SK-N-SH (cell line): ENCODE results near the gene XIRP2. TPM values are rescaled to one million over a fixed set of nuclear protein-coding genes. Genes with fewer than 3 reads are reported as not detected.

Experiments used
- CTCF ChIA-PET: fragments of 300-600, 350-600 bp; formaldehyde crosslinking; extraction: SDS; loops from one replicate; lab custom pipeline; 2021; lab: Yijun Ruan, JAX
- POLR2A ChIA-PET: fragments of 350-600 bp; sonication (Branson Sonifier 250); formaldehyde crosslinking; extraction: SDS; loops from one replicate; lab custom pipeline; 2020; ENCODE audit warnings: antibody characterized with exemption, inconsistent platforms; lab: Yijun Ruan, JAX
- DNase-seq: peaks from one replicate; pipeline ENCODE4 v3.0.0; 2012
- H2AFZ ChIP-seq: fragments of 200-600 bp; sonication (generic); 2 replicates; pipeline ENCODE4 v1.8.1; 2016; ENCODE audit warnings: antibody characterized with exemption, mild to moderate bottlenecking, low read depth
- H3F3A ChIP-seq: fragments of 200-600 bp; sonication (generic); replicated peaks from 2 replicates; pipeline ENCODE3; 2016; ENCODE audit warnings: antibody characterized with exemption, mild to moderate bottlenecking; ENCODE audit not compliant: insufficient read depth
- H3K27ac ChIP-seq, 2 experiments: fragments of 200-500 bp in 1 of 2; fragments of 200-600 bp in 1 of 2; sonication (Bioruptor generic) in 1 of 2; sonication (generic), shearing (Covaris generic) in 1 of 2; 2 replicates each; pipeline versions ENCODE4 v1.5.1 to v1.6.1; 2014 to 2016; ENCODE audit warnings: low read depth in 2 of 2, inconsistent platforms in 1 of 2, low read length in 1 of 2, mild to moderate bottlenecking in 1 of 2, mixed read lengths in 1 of 2
- H3K27me3 ChIP-seq: fragments of 200-600 bp; sonication (generic), shearing (Covaris generic); 2 replicates; pipeline ENCODE4 v1.6.1; 2016; ENCODE audit warnings: mixed run types; ENCODE audit not compliant: insufficient read depth
- H3K36me3 ChIP-seq, 2 experiments: fragments of 200-500 bp in 1 of 2; fragments of 200-600 bp in 1 of 2; sonication (Bioruptor generic) in 1 of 2; sonication (generic) in 1 of 2; replicated peaks in 1 of 2; 2 replicates each; pipeline versions ENCODE3 to v1.5.1; 2014 to 2016; ENCODE audit warnings: low read length in 1 of 2, mild to moderate bottlenecking in 1 of 2; ENCODE audit not compliant: insufficient read depth in 2 of 2, control insufficient read depth in 1 of 2
- H3K4me1 ChIP-seq, 2 experiments: fragments of 200-500 bp in 1 of 2; fragments of 200-600 bp in 1 of 2; sonication (Bioruptor generic) in 1 of 2; sonication (generic), shearing (Covaris generic) in 1 of 2; 2 replicates each; pipeline versions ENCODE4 v1.5.1 to v1.6.1; 2014 to 2016; ENCODE audit warnings: low read depth in 1 of 2, low read length in 1 of 2, mixed run types in 1 of 2; ENCODE audit not compliant: insufficient read depth in 2 of 2, control insufficient read depth in 1 of 2
- H3K4me2 ChIP-seq: fragments of 200-600 bp; sonication (generic), shearing (Covaris generic); 2 replicates; pipeline ENCODE4 v1.6.1; 2017; ENCODE audit warnings: mixed run types
- H3K4me3 ChIP-seq, 2 experiments: fragments of 200-500 bp in 1 of 2; fragments of 200-600 bp in 1 of 2; sonication (Bioruptor generic) in 1 of 2; sonication (generic), shearing (Covaris generic) in 1 of 2; 2 replicates each; pipeline versions ENCODE4 v1.5.1 to v1.8.1; 2014 to 2016; ENCODE audit warnings: low read depth in 2 of 2, inconsistent platforms in 1 of 2, low read length in 1 of 2, mild to moderate bottlenecking in 1 of 2, mixed read lengths in 1 of 2, moderate library complexity in 1 of 2
- H3K79me2 ChIP-seq: fragments of 200-600 bp; sonication (generic); 2 replicates; pipeline ENCODE4 v1.8.1; 2017; ENCODE audit warnings: mild to moderate bottlenecking; ENCODE audit not compliant: insufficient read depth
- H3K9ac ChIP-seq: fragments of 200-600 bp; sonication (generic); 2 replicates; pipeline ENCODE4 v1.6.1; 2017; ENCODE audit warnings: mixed run types
- H3K9me2 ChIP-seq: fragments of 200-600 bp; sonication (generic); 2 replicates; pipeline ENCODE4 v1.6.1; 2017; ENCODE audit warnings: mixed run types
- H3K9me3 ChIP-seq: fragments of 200-600 bp; sonication (generic); 2 replicates; pipeline ENCODE4 v1.6.1; 2017; ENCODE audit warnings: mixed run types, mild to moderate bottlenecking, moderate library complexity
- H4K20me1 ChIP-seq: fragments of 200-600 bp; sonication (generic); 2 replicates; pipeline ENCODE4 v1.6.1; 2017; ENCODE audit warnings: mild to moderate bottlenecking, mixed run types; ENCODE audit not compliant: insufficient read depth
- CHD2 ChIP-seq: fragments of 150-350 bp; IDR thresholded peaks from 2 replicates; pipeline ENCODE4 v1.6.1; 2018; ENCODE audit warnings: low read length; ENCODE audit not compliant: partially characterized antibody
- EP300 ChIP-seq, 2 experiments: IDR thresholded peaks; 2 replicates each; pipeline versions ENCODE4 v1.4.0 to v1.6.1; 2012; ENCODE audit warnings: borderline replicate concordance in 1 of 2, low read depth in 1 of 2, low read length in 1 of 2
- EZH2phosphoT487 ChIP-seq: fragments of 200-600 bp; sonication (generic); IDR thresholded peaks from 2 replicates; pipeline ENCODE4 v1.6.1; 2017; ENCODE audit warnings: low read depth, mixed run types, mild to moderate bottlenecking, antibody characterized with exemption, moderate library complexity, borderline replicate concordance
- FOSL2 ChIP-seq: IDR thresholded peaks from 2 replicates; pipeline ENCODE4 v1.4.0; 2012; ENCODE audit warnings: low read depth, mild to moderate bottlenecking, moderate library complexity, borderline replicate concordance
- FOXJ3 ChIP-seq: sonication (generic); formaldehyde crosslinking; IDR thresholded peaks from 2 replicates; pipeline ENCODE4 v1.5.1; 2020; ENCODE audit warnings: mild to moderate bottlenecking, missing genetic modification reagents
- GABPA ChIP-seq: IDR thresholded peaks from 2 replicates; pipeline ENCODE4 v1.4.0; 2012; ENCODE audit warnings: low read depth, mild to moderate bottlenecking
- GATA2 ChIP-seq: sonication (generic); formaldehyde crosslinking; IDR thresholded peaks from 2 replicates; pipeline ENCODE4 v1.5.0; 2020; ENCODE audit warnings: mild to moderate bottlenecking, missing genetic modification reagents
- JUND ChIP-seq: IDR thresholded peaks from 2 replicates; pipeline ENCODE4 v1.4.0; 2012
- NFIC ChIP-seq: IDR thresholded peaks from 2 replicates; pipeline ENCODE4 v1.4.0; 2012; ENCODE audit warnings: borderline replicate concordance
- NRF1 ChIP-seq: IDR thresholded peaks from 2 replicates; pipeline ENCODE4 v1.6.1; 2012; ENCODE audit warnings: low read depth, mild to moderate bottlenecking, low read length
- POLR2AphosphoS5 ChIP-seq: IDR thresholded peaks from 2 replicates; pipeline ENCODE4 v1.6.1; 2012; ENCODE audit warnings: low read depth, low read length
- RFX5 ChIP-seq: IDR thresholded peaks from 2 replicates; pipeline ENCODE4 v1.6.1; 2012; ENCODE audit warnings: mild to moderate bottlenecking, improper control_type of control experiment, low read length
- RXRA ChIP-seq: IDR thresholded peaks from 2 replicates; pipeline ENCODE4 v1.4.0; 2012; ENCODE audit warnings: low read depth, mild to moderate bottlenecking, borderline replicate concordance
- SIN3A ChIP-seq: IDR thresholded peaks from 2 replicates; pipeline ENCODE4 v1.6.1; 2012; ENCODE audit warnings: low read depth, mild to moderate bottlenecking, low read length, moderate library complexity, borderline replicate concordance
- WGBS: methylation state at CpG from one replicate; pipeline ENCODE4 v1.1.6; 2017; ENCODE audit warnings: low lambda C conversion rate; 5-methylcytosine and 5-hydroxymethylcytosine counted together
- polyA plus RNA-seq, 3 experiments: library from polyadenylated mRNA; depleted of rRNA; stranded (reverse); fragments of >200 nt; gene quantifications; 2 replicates each; pipeline ENCODE4 v1.2.3, GENCODE V29; 2012
- TF ChIP-seq, protein P1 (sequence below): IDR thresholded peaks from 2 replicates; pipeline ENCODE4 v1.4.0; 2012; ENCODE audit warnings: low read depth, borderline replicate concordance
- TF ChIP-seq, protein P2 (sequence below): IDR thresholded peaks from 2 replicates; pipeline ENCODE4; 2012
- TF ChIP-seq, protein P3 (sequence below): IDR thresholded peaks from 2 replicates; pipeline ENCODE4 v1.4.0; 2012; ENCODE audit warnings: low read depth
- TF ChIP-seq, protein P4 (sequence below): fragments of 150-350 bp; IDR thresholded peaks from 2 replicates; pipeline ENCODE4 v1.6.1; 2016; ENCODE audit warnings: mild to moderate bottlenecking, low read depth, low read length
- TF ChIP-seq, protein P5 (sequence below): fragments of 150-350 bp; IDR thresholded peaks from 2 replicates; pipeline ENCODE4 v1.6.1; 2017; ENCODE audit warnings: antibody characterized with exemption, low read length, low read depth, borderline replicate concordance

The XIRP2 gene
- polyA plus RNA-seq, 1 of the 3 experiments (the other 2 are of a cell fraction): 0.02 TPM

DNA sequence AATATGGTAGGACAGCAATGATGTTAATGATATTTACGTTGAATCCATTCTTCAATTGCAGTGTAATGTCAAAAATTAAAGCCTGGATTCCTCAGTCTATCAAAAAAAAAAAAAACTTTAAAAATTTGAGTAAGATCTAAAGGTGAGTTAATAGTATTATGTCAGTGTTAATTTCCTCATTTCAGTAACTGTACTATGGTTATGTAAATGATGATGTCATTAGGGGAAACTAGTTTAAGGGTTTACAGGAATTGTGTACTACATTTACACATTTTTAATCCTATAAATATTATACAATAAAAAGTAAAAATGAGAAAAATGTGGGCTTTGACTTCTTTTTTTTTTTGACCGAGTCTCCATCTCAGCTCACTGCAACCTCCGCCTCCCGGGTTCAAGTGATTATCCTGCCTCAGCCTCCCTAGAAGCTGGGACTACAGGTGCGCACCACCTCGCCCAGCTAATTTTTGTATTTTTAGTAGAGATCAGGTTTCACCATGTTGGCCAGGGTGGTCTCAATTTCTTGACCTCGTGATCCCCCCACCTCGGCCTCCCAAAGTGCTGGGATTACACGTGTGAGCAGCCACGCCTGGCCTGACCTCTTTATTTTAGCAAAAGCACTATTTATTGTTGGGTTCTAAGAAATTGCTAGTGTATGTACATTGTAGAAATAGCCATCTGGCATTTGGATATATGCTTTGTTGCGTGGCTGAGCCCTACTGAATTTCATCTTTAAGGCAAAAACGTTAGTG, 106.5 kb downstream of the XIRP2 start:
- Histone ChIP-seq H4K20me1 (no peaks in the 10 kb centered on the region), H3K79me2 (no peaks in the 10 kb centered on the region), H3K36me3 (no peaks in the 10 kb centered on the region), H3K9me2 (no peaks in the 10 kb centered on the region), H3K27me3 (no peaks in the 10 kb centered on the region), H3K4me2 (no peak overlapping the region)
- 68% methylated on average over 12 of the region's 12 CpGs for WGBS
- TF ChIP-seq GABPA (no peak), NRF1 (no peak), EZH2phosphoT487 (no peak), RFX5 (no peak), NFIC (no peak), EP300 (IDR thresholded peaks at IDR 0.05; ENCODE audit: borderline replicate concordance in 1 of 2, low read depth in 1 of 2, low read length in 1 of 2) (no peak)
- TF ChIP-seq, protein P1, sequence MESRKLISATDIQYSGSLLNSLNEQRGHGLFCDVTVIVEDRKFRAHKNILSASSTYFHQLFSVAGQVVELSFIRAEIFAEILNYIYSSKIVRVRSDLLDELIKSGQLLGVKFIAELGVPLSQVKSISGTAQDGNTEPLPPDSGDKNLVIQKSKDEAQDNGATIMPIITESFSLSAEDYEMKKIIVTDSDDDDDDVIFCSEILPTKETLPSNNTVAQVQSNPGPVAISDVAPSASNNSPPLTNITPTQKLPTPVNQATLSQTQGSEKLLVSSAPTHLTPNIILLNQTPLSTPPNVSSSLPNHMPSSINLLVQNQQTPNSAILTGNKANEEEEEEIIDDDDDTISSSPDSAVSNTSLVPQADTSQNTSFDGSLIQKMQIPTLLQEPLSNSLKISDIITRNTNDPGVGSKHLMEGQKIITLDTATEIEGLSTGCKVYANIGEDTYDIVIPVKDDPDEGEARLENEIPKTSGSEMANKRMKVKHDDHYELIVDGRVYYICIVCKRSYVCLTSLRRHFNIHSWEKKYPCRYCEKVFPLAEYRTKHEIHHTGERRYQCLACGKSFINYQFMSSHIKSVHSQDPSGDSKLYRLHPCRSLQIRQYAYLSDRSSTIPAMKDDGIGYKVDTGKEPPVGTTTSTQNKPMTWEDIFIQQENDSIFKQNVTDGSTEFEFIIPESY: no peak
- TF ChIP-seq, protein P2, sequence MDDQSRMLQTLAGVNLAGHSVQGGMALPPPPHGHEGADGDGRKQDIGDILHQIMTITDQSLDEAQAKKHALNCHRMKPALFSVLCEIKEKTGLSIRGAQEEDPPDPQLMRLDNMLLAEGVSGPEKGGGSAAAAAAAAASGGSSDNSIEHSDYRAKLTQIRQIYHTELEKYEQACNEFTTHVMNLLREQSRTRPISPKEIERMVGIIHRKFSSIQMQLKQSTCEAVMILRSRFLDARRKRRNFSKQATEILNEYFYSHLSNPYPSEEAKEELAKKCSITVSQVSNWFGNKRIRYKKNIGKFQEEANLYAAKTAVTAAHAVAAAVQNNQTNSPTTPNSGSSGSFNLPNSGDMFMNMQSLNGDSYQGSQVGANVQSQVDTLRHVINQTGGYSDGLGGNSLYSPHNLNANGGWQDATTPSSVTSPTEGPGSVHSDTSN: no peak
- TF ChIP-seq, protein P3, sequence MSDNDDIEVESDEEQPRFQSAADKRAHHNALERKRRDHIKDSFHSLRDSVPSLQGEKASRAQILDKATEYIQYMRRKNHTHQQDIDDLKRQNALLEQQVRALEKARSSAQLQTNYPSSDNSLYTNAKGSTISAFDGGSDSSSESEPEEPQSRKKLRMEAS: no peak
- TF ChIP-seq, protein P4, sequence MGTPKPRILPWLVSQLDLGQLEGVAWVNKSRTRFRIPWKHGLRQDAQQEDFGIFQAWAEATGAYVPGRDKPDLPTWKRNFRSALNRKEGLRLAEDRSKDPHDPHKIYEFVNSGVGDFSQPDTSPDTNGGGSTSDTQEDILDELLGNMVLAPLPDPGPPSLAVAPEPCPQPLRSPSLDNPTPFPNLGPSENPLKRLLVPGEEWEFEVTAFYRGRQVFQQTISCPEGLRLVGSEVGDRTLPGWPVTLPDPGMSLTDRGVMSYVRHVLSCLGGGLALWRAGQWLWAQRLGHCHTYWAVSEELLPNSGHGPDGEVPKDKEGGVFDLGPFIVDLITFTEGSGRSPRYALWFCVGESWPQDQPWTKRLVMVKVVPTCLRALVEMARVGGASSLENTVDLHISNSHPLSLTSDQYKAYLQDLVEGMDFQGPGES: no peak
- TF ChIP-seq, all 33 proteins: peak for 0
- H3K4me1 ChIP-seq: no peaks in the 10 kb centered on the region
- CTCF ChIA-PET: no interaction called here
- no peak overlapping the region for H3K4me3 ChIP-seq
- no peak overlapping the region for H2AFZ ChIP-seq
- POLR2A ChIA-PET: no interaction called here
- no peak overlapping the region for H3K27ac ChIP-seq
- no peak for DNase-seq
- H3K9ac ChIP-seq: no peak overlapping the region
- no peaks in the 10 kb centered on the region for H3F3A ChIP-seq
- H3K9me3 ChIP-seq: no peaks in the 10 kb centered on the region

DNA sequence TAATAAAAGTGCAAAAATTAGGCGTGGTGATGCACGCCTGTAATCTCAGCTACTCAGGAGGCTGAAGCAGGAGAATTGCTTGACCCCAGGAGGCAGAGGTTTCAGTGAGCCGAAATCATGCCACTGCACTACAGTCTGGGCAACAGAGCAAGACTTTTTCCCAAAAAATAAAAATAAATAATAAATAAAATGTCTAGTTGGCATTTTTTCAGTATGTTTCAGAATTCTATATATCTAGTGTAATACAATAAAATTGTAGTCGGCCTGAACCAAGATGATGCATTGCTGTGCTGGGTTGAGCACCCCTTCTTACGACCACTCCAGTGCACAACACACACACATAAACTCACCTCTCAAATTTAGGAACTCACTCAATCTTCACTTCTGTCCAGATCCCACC, 108.2 kb downstream of the XIRP2 start:
- WGBS: 58% methylated on average over 5 of the region's 5 CpGs
- CTCF ChIA-PET: no interaction called here
- TF ChIP-seq NRF1 (no peak), GABPA (no peak), GATA2 (no peak), EP300 (IDR thresholded peaks at IDR 0.05; ENCODE audit: borderline replicate concordance in 1 of 2, low read depth in 1 of 2, low read length in 1 of 2) (no peak), RXRA (no peak), FOSL2 (no peak), JUND (no peak), SIN3A (no peak), FOXJ3 (CRISPR knock-in tag) (no peak), POLR2AphosphoS5 (no peak), CHD2 (no peak)
- TF ChIP-seq, protein P4: no peak
- TF ChIP-seq, protein P3: no peak
- TF ChIP-seq, protein P5, sequence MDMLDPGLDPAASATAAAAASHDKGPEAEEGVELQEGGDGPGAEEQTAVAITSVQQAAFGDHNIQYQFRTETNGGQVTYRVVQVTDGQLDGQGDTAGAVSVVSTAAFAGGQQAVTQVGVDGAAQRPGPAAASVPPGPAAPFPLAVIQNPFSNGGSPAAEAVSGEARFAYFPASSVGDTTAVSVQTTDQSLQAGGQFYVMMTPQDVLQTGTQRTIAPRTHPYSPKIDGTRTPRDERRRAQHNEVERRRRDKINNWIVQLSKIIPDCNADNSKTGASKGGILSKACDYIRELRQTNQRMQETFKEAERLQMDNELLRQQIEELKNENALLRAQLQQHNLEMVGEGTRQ: no peak

More for the DNA sequence above, 108.2 kb downstream of the XIRP2 start:
- H3K27me3 ChIP-seq: no peaks in the 10 kb centered on the region
- H3K79me2 ChIP-seq: no peaks in the 10 kb centered on the region
- no peaks in the 10 kb centered on the region for H3K9me3 ChIP-seq
- H3K4me3 ChIP-seq: no peak overlapping the region
- no peak overlapping the region for H3K27ac ChIP-seq
- no peak for DNase-seq
- no peaks in the 10 kb centered on the region for H3K36me3 ChIP-seq
- H3K4me1 ChIP-seq: no peaks in the 10 kb centered on the region
- no peaks in the 10 kb centered on the region for H4K20me1 ChIP-seq
- H3K4me2 ChIP-seq: no peak overlapping the region
- H3F3A ChIP-seq: no peaks in the 10 kb centered on the region
- POLR2A ChIA-PET: no interaction called here
- H3K9me2 ChIP-seq: no peaks in the 10 kb centered on the region
- no peak overlapping the region for H2AFZ ChIP-seq
- H3K9ac ChIP-seq: no peak overlapping the region
